ENCODE data around the gene CDH22.

DNA sequence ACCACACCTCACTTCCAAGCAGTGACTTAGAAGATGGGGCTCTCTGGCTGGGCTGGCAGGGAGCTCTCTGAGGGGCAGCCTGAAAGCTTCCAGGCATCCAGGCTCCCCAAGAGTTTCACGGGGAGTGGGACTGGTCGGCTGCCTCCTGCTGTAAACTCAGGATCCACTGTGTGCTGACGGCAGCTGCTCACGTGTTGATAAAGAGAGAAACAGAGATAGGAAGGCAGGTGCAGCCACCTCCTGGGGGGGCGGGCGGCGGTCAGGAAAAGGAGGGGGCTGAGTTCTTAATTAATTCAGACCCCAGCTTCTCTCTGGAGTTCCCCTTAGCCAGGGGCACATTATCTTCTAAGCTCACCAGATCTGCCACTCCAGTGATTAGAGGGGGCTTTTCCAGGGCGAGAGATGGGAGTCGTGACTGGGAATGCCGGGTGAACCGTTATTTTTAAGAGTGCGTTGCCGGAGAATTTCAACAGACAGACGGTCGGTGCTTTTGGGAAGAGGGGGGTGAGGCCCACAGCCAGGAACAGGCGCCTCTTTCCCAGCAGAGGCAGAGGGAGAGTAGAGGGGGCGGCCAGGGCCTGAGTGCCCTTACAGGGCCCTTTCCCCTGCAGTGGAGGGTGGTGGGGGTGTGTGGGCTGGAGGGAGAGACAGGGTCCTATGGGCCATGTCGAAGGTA is 119.3 kb downstream of the CDH22 start:
- TF ChIP-seq KDM1A (IDR thresholded peaks at IDR 0.05; ENCODE audit: borderline replicate concordance) (no peak), BHLHE40 (IDR thresholded peaks at IDR 0.05; ENCODE audit: borderline replicate concordance in 1 of 2, low read depth in 2 of 2, low read length in 1 of 2) (no peak), NBN (IDR thresholded peaks at IDR 0.05) (no peak), POLR2A (IDR thresholded peaks at IDR 0.05; ENCODE audit: low read depth, low read length) (no peak), SMAD5 (IDR thresholded peaks at IDR 0.05; ENCODE audit: low read depth) (no peak)
- TF ChIP-seq, protein P1, sequence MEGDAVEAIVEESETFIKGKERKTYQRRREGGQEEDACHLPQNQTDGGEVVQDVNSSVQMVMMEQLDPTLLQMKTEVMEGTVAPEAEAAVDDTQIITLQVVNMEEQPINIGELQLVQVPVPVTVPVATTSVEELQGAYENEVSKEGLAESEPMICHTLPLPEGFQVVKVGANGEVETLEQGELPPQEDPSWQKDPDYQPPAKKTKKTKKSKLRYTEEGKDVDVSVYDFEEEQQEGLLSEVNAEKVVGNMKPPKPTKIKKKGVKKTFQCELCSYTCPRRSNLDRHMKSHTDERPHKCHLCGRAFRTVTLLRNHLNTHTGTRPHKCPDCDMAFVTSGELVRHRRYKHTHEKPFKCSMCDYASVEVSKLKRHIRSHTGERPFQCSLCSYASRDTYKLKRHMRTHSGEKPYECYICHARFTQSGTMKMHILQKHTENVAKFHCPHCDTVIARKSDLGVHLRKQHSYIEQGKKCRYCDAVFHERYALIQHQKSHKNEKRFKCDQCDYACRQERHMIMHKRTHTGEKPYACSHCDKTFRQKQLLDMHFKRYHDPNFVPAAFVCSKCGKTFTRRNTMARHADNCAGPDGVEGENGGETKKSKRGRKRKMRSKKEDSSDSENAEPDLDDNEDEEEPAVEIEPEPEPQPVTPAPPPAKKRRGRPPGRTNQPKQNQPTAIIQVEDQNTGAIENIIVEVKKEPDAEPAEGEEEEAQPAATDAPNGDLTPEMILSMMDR (IDR thresholded peaks at IDR 0.05 in 2 of 3, conservative IDR thresholded peaks at IDR 0.05 in 1 of 3; ENCODE audit: control insufficient read depth in 2 of 3, extremely low read depth in 1 of 3, insufficient read depth in 1 of 3, low read depth in 3 of 3, low read length in 3 of 3) = no peak

Measured in GM12878 (cell line).